Loucy (cell line): ENCODE measurements around the gene FAM229A.
"Not testable (repeated sequence)": the region's sequence is repeated elsewhere in the genome, so short reads cannot be mapped to it uniquely, and the experiment has no call there.

Source experiments
- H2AFZ ChIP-seq: fragments of 200-600 bp; sonication (generic); 2 replicates; pipeline ENCODE4 v1.6.0; 2016; ENCODE audit warnings: antibody characterized with exemption, mild to moderate bottlenecking, low read length, moderate library complexity
- H3F3A ChIP-seq: fragments of 200-600 bp; 2 replicates; pipeline ENCODE4 v1.6.0; 2016; ENCODE audit warnings: antibody characterized with exemption, low read depth, mild to moderate bottlenecking
- H3K27me3 ChIP-seq: fragments of 200-600 bp; sonication (generic); 2 replicates; pipeline ENCODE4 v1.6.1; 2014; ENCODE audit warnings: low read length, mild to moderate bottlenecking; ENCODE audit not compliant: insufficient read depth, poor library complexity, severe bottlenecking
- H3K36me3 ChIP-seq: fragments of 200-600 bp; sonication (generic); 2 replicates; pipeline ENCODE4 v1.6.1; 2016; ENCODE audit warnings: low read length; ENCODE audit not compliant: insufficient read depth
- H3K4me1 ChIP-seq: fragments of 200-600 bp; sonication (generic); 2 replicates; pipeline ENCODE4 v1.5.1; 2014; ENCODE audit warnings: low read length, mild to moderate bottlenecking; ENCODE audit not compliant: insufficient read depth, poor library complexity, severe bottlenecking
- H3K4me2 ChIP-seq: fragments of 200-600 bp; sonication (generic); 2 replicates; pipeline ENCODE4 v1.6.0; 2014; ENCODE audit warnings: antibody characterized with exemption, low read length, low read depth, mild to moderate bottlenecking; ENCODE audit not compliant: poor library complexity, severe bottlenecking
- H3K4me3 ChIP-seq: fragments of 200-600 bp; sonication (generic); 2 replicates; pipeline ENCODE4 v1.5.1; 2014; ENCODE audit warnings: low read length, mild to moderate bottlenecking, mixed read lengths; ENCODE audit not compliant: poor library complexity, severe bottlenecking
- H3K79me2 ChIP-seq: fragments of 200-600 bp; sonication (generic); 2 replicates; pipeline ENCODE4 v1.6.1; 2014; ENCODE audit warnings: low read length; ENCODE audit not compliant: insufficient read depth
- H3K9ac ChIP-seq: fragments of 200-600 bp; sonication (generic); 2 replicates; pipeline ENCODE4 v1.6.0; 2014; ENCODE audit warnings: mild to moderate bottlenecking, low read depth, low read length, moderate library complexity; ENCODE audit not compliant: poor library complexity, severe bottlenecking
- H3K9me2 ChIP-seq: fragments of 200-600 bp; sonication (generic); replicated peaks from 2 replicates; pipeline ENCODE4 v1.6.1; 2016; ENCODE audit warnings: low read depth, low read length, mixed read lengths
- H3K9me3 ChIP-seq: fragments of 200-600 bp; sonication (generic); 2 replicates; pipeline ENCODE4 v1.6.1; 2014; ENCODE audit warnings: mild to moderate bottlenecking, antibody characterized with exemption, low read length, low read depth; ENCODE audit not compliant: insufficient read depth
- H4K20me1 ChIP-seq: fragments of 200-600 bp; sonication (generic); 2 replicates; pipeline ENCODE4 v1.6.0; 2014; ENCODE audit warnings: antibody characterized with exemption, low read length, mild to moderate bottlenecking; ENCODE audit not compliant: insufficient read depth, poor library complexity, severe bottlenecking
- EZH2phosphoT487 ChIP-seq: fragments of 200-600 bp; IDR thresholded peaks from 2 replicates; pipeline ENCODE4 v1.6.1; 2018; ENCODE audit warnings: antibody characterized with exemption, mild to moderate bottlenecking, moderate library complexity, borderline replicate concordance
- TF ChIP-seq, protein P1 (sequence below): fragments of 200-600 bp; sonication (generic); conservative IDR thresholded peaks from 2 replicates; pipeline ENCODE4 v1.5.1; 2014; ENCODE audit warnings: mild to moderate bottlenecking, antibody characterized with exemption, low read length

FAM229A gene

DNA sequence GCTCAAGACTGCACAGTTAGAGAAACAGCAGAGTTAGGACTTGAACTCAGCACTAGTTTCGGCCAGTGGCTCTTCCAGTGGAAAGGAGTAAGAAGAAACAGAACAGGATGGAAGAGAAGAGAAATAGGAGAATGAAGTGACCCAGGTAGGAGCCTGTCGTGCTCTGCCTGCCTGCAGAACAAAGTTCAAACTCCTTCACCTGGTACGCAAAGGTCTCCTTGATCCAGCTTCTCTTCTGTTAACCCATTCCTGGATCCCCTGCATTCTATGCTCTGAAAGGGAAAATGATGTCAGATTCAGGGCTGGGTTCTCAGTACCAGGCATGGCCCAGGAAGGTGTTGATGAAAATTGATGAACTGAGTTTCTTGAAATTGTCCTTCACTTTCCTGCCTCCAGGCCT is 3.9 kb downstream of the FAM229A start:
- H3K9me3 ChIP-seq = no peaks in the 10 kb centered on the region
- no peaks in the 10 kb centered on the region for H3K9me2 ChIP-seq
- no peak overlapping the region for H3K4me3 ChIP-seq
- no peak overlapping the region for H3K9ac ChIP-seq
- H3K79me2 ChIP-seq = no peaks in the 10 kb centered on the region
- TF ChIP-seq, protein P1, sequence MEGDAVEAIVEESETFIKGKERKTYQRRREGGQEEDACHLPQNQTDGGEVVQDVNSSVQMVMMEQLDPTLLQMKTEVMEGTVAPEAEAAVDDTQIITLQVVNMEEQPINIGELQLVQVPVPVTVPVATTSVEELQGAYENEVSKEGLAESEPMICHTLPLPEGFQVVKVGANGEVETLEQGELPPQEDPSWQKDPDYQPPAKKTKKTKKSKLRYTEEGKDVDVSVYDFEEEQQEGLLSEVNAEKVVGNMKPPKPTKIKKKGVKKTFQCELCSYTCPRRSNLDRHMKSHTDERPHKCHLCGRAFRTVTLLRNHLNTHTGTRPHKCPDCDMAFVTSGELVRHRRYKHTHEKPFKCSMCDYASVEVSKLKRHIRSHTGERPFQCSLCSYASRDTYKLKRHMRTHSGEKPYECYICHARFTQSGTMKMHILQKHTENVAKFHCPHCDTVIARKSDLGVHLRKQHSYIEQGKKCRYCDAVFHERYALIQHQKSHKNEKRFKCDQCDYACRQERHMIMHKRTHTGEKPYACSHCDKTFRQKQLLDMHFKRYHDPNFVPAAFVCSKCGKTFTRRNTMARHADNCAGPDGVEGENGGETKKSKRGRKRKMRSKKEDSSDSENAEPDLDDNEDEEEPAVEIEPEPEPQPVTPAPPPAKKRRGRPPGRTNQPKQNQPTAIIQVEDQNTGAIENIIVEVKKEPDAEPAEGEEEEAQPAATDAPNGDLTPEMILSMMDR = no peak
- TF ChIP-seq EZH2phosphoT487 = no peak
- H2AFZ ChIP-seq = no peak overlapping the region
- no peaks in the 10 kb centered on the region for H3F3A ChIP-seq
- no peaks in the 10 kb centered on the region; the same call in 1 of the 2 replicates for H3K36me3 ChIP-seq
- H3K4me1 ChIP-seq = peaks cover 14% of the 10 kb centered on the region
- no peak overlapping the region for H3K4me2 ChIP-seq
- no peaks in the 10 kb centered on the region for H4K20me1 ChIP-seq
- no peaks in the 10 kb centered on the region for H3K27me3 ChIP-seq

- Histone ChIP-seq H3K9ac (no peak overlapping the region), H3K4me2 (no peak overlapping the region), H3K4me3 (no peak overlapping the region), H4K20me1 (no peaks in the 10 kb centered on the region), H3K9me3 (no peaks in the 10 kb centered on the region), H3K9me2 (no peaks in the 10 kb centered on the region), H3K36me3 (no peaks in the 10 kb centered on the region), H2AFZ (no peak overlapping the region), H3K27me3 (no peaks in the 10 kb centered on the region), H3K4me1 (peaks cover 20% of the 10 kb centered on the region), H3K79me2 (no peaks in the 10 kb centered on the region), H3F3A (no peaks in the 10 kb centered on the region)
- TF ChIP-seq, protein P1 = no peak
- TF ChIP-seq EZH2phosphoT487 = no peak
These were observed 4.7 kb downstream of the FAM229A start for GRCh38 chr1:32357614-32358013.

- Histone ChIP-seq H3K4me1 (peaks cover 29% of the 10 kb centered on the region), H3K4me2 (no peak overlapping the region)
These were observed 5.8 kb downstream of the FAM229A start for GRCh38 chr1:32356478-32356877.

DNA sequence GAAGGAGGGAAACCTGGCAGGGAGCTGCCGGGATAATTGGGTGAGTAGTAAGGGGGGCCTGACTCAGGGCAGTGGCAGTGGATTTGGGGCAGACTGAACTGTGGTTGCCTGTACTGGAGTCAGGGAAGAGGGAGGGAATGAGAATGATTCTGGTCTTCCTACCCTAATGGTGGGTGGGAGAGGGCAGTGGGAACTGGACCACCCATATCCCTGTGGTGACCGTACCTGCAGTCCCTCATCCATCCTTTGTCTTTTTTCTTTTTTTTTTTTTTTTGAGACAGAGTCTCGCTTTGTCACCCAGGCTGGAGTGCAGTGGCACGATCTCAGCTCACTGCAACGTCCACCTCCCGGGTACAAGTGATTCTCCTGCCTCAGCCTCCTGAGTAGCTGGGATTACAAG is 6.5 kb downstream of the FAM229A start:
- H3K36me3 ChIP-seq, H3K9ac ChIP-seq, H4K20me1 ChIP-seq, H2AFZ ChIP-seq, H3K4me2 ChIP-seq, H3F3A ChIP-seq, H3K9me2 ChIP-seq, H3K79me2 ChIP-seq, H3K9me3 ChIP-seq, H3K27me3 ChIP-seq, H3K4me3 ChIP-seq: not testable (repeated sequence)
- H3K4me1 ChIP-seq = peaks cover 32% of the 10 kb centered on the region

More at GRCh38 chr1:32356478-32356877, 5.8 kb downstream of the FAM229A start:
- no peaks in the 10 kb centered on the region for H3F3A ChIP-seq
- H3K79me2 ChIP-seq = no peaks in the 10 kb centered on the region
- H3K9me3 ChIP-seq = no peaks in the 10 kb centered on the region
- no peaks in the 10 kb centered on the region for H3K9me2 ChIP-seq
- no peak overlapping the region for H2AFZ ChIP-seq
- TF ChIP-seq, protein P1 = no peak
- TF ChIP-seq EZH2phosphoT487 = no peak
- no peak overlapping the region for H3K9ac ChIP-seq
- no peaks in the 10 kb centered on the region for H3K36me3 ChIP-seq
- no peaks in the 10 kb centered on the region for H4K20me1 ChIP-seq
- no peak overlapping the region for H3K4me3 ChIP-seq
- no peaks in the 10 kb centered on the region for H3K27me3 ChIP-seq
